ENCODE measurements around the gene HAPLN1.
"Not testable (repeated sequence)": the region's sequence is repeated elsewhere in the genome, so short reads cannot be mapped to it uniquely, and the experiment has no call there.

The HAPLN1 gene

GRCh38 chr5:83720836-83721537 lies at the start of gene HAPLN1:
Gene HAPLN1, minus strand, starts transcription at chr5:83720855. Its CDS starts 47,332 bp downstream, at chr5:83673523.
- DNase-seq (ENCODE audit: low read depth in 2 of 2), result no peak

GRCh38 chr5:83767409-83767992 lies 46.8 kb upstream of the HAPLN1 start:
- DNase-seq (ENCODE audit: low read depth in 2 of 2), result no peak

- no peak for DNase-seq (ENCODE audit: low read depth in 2 of 2)
Measured at GRCh38 chr5:83764101-83764500, 43.4 kb upstream of the HAPLN1 start.

GRCh38 chr5:83760579-83760978 lies 39.9 kb upstream of the HAPLN1 start:
- DNase-seq (ENCODE audit: low read depth in 2 of 2), result no peak

GRCh38 chr5:83752700-83753099 lies 32.0 kb upstream of the HAPLN1 start:
- DNase-seq (ENCODE audit: low read depth in 2 of 2), result no peak

GRCh38 chr5:83751201-83751600 lies 30.5 kb upstream of the HAPLN1 start:
- DNase-seq (ENCODE audit: low read depth in 2 of 2), result no peak

GRCh38 chr5:83750749-83751148 lies 30.1 kb upstream of the HAPLN1 start:
- DNase-seq (ENCODE audit: low read depth in 2 of 2), result no peak

- DNase-seq (ENCODE audit: low read depth in 2 of 2), result no peak
Measured at GRCh38 chr5:83745816-83746215, 25.2 kb upstream of the HAPLN1 start.

GRCh38 chr5:83744821-83745220 lies 24.2 kb upstream of the HAPLN1 start:
- DNase-seq (ENCODE audit: low read depth in 2 of 2), result no peak

- DNase-seq (ENCODE audit: low read depth in 2 of 2), result no peak
Measured at GRCh38 chr5:83742089-83742488, 21.4 kb upstream of the HAPLN1 start.

GRCh38 chr5:83741571-83741970 lies 20.9 kb upstream of the HAPLN1 start:
- no peak for DNase-seq (ENCODE audit: low read depth in 2 of 2)

GRCh38 chr5:83740741-83741140 lies 20.1 kb upstream of the HAPLN1 start:
- no peak for DNase-seq (ENCODE audit: low read depth in 2 of 2)

- not testable (repeated sequence) for DNase-seq (ENCODE audit: low read depth in 2 of 2)
Measured at GRCh38 chr5:83736169-83736568, 15.5 kb upstream of the HAPLN1 start.

- not testable (repeated sequence) for DNase-seq (ENCODE audit: low read depth in 2 of 2)
Measured at GRCh38 chr5:83735058-83735457, 14.4 kb upstream of the HAPLN1 start.

- DNase-seq (ENCODE audit: low read depth in 2 of 2), result no peak
Measured at GRCh38 chr5:83731638-83732037, 11.0 kb upstream of the HAPLN1 start.

GRCh38 chr5:83729362-83729761 lies 8.7 kb upstream of the HAPLN1 start:
- no peak for DNase-seq (ENCODE audit: low read depth in 2 of 2)

GRCh38 chr5:83726912-83727311 lies 6.3 kb upstream of the HAPLN1 start:
- no peak for DNase-seq (ENCODE audit: low read depth in 2 of 2)

GRCh38 chr5:83724935-83725334 lies 4.3 kb upstream of the HAPLN1 start:
- DNase-seq (ENCODE audit: low read depth in 2 of 2), result no peak

GRCh38 chr5:83724001-83724400 lies 3.3 kb upstream of the HAPLN1 start:
- no peak for DNase-seq (ENCODE audit: low read depth in 2 of 2)

GRCh38 chr5:83723031-83723430 lies 2.4 kb upstream of the HAPLN1 start:
- DNase-seq (ENCODE audit: low read depth in 2 of 2), result no peak

GRCh38 chr5:83721953-83722901 lies 1.6 kb upstream of the HAPLN1 start:
- no peak for DNase-seq (ENCODE audit: low read depth in 2 of 2)

GRCh38 chr5:83718936-83719495 lies 1.6 kb downstream of the HAPLN1 start:
- no peak for DNase-seq (ENCODE audit: low read depth in 2 of 2)

Measured in activated CD4-positive, alpha-beta T cell treated with anti-CD3 and anti-CD28 coated beads for 24 hours (primary cell).